Endothelial cell of umbilical vein (primary cell): ENCODE data around the gene UCN3. TPM values are rescaled to one million over a fixed set of nuclear protein-coding genes. Genes with fewer than 3 reads are reported as not detected.

Experiments used
- BruUV-seq: library from RNA; stranded (reverse); fragments of 400-500 nt; replicated peaks from 2 replicates; lab custom pipeline; 2021; lab: Mats Ljungman, UMichigan
- CTCF ChIA-PET: fragments of 300-600, 350-600 bp; sonication (Branson Sonifier 250); formaldehyde crosslinking; loops from one replicate; lab custom pipeline; 2021; ENCODE audit warnings: antibody characterized with exemption, inconsistent platforms; lab: Charles Lee
- POLR2A ChIA-PET: fragments of 300-600, 350-600 bp; sonication (Branson Sonifier 250); formaldehyde crosslinking; loops from one replicate; lab custom pipeline; 2021; ENCODE audit warnings: antibody characterized with exemption, inconsistent platforms; lab: Charles Lee
- DNase-seq: peaks from one replicate; pipeline ENCODE4 v3.0.0-alpha.2; 2011; ENCODE audit warnings: low read depth, low spot score
- FAIRE-seq: peaks from 2 replicates; lab custom pipeline; 2011; peaks lifted over from hg19 to GRCh38; lab: Jason Lieb, UNC
- H2AFZ ChIP-seq: 2 replicates; pipeline ENCODE4 v1.6.0; 2012; ENCODE audit warnings: low read depth, low read length, control low read depth, inconsistent platforms
- H3K27ac ChIP-seq: 2 replicates; pipeline ENCODE4 v1.5.1; 2011; ENCODE audit warnings: low read depth, mild to moderate bottlenecking, control low read depth, low read length, moderate library complexity; ENCODE audit not compliant: insufficient read depth
- H3K27me3 ChIP-seq, 2 experiments: 2 replicates each; pipeline versions ENCODE4 v1.6.0 to v1.6.1; 2011; ENCODE audit warnings: low read length in 2 of 2, mixed read lengths in 1 of 2; ENCODE audit not compliant: control insufficient read depth in 2 of 2, insufficient read depth in 2 of 2
- H3K36me3 ChIP-seq, 2 experiments: 2 replicates in 1 of 2; 3 replicates in 1 of 2; pipeline ENCODE4 v1.5.1; 2011; ENCODE audit warnings: low read length in 2 of 2, mild to moderate bottlenecking in 1 of 2, moderate library complexity in 1 of 2; ENCODE audit not compliant: control insufficient read depth in 2 of 2, insufficient read depth in 2 of 2; ENCODE audit errors: extremely low read depth in 1 of 2
- H3K4me1 ChIP-seq: 3 replicates; pipeline ENCODE4 v1.5.1; 2011; ENCODE audit warnings: mild to moderate bottlenecking, low read length; ENCODE audit not compliant: control insufficient read depth, insufficient read depth; ENCODE audit errors: extremely low read depth
- H3K4me2 ChIP-seq: 2 replicates; pipeline ENCODE4 v1.6.1; 2011; ENCODE audit warnings: low read length, control low read depth, mixed read lengths; ENCODE audit not compliant: insufficient read depth
- H3K4me3 ChIP-seq, 3 experiments: fragments of 200-600 bp in 1 of 3; sonication (generic), shearing (Covaris generic) in 1 of 3; replicated peaks in 1 of 3; 2 replicates each; pipeline ENCODE4 v1.5.1; 2011 to 2016; ENCODE audit warnings: control low read depth in 3 of 3, low read length in 3 of 3, mild to moderate bottlenecking in 2 of 3, inconsistent platforms in 1 of 3, low read depth in 1 of 3, moderate library complexity in 1 of 3; ENCODE audit not compliant: insufficient read depth in 1 of 3
- H3K79me2 ChIP-seq: 2 replicates; pipeline ENCODE4 v1.6.0; 2012; ENCODE audit warnings: low read length, inconsistent platforms; ENCODE audit not compliant: control insufficient read depth, insufficient read depth
- H3K9ac ChIP-seq: replicated peaks from 2 replicates; pipeline ENCODE3; 2011; ENCODE audit warnings: low read length, control low read depth; ENCODE audit not compliant: insufficient read depth; ENCODE audit errors: extremely low read depth
- H3K9me1 ChIP-seq: replicated peaks from 3 replicates; pipeline ENCODE4 v1.6.0; 2011; ENCODE audit warnings: mild to moderate bottlenecking, low read length; ENCODE audit not compliant: control insufficient read depth, insufficient read depth; ENCODE audit errors: extremely low read depth
- H3K9me3 ChIP-seq: replicated peaks from 2 replicates; pipeline ENCODE4 v1.5.1; 2012; ENCODE audit warnings: low read length, inconsistent platforms; ENCODE audit not compliant: control insufficient read depth, insufficient read depth
- H4K20me1 ChIP-seq: replicated peaks from 2 replicates; pipeline ENCODE3; 2011; ENCODE audit warnings: mild to moderate bottlenecking, low read length; ENCODE audit not compliant: control insufficient read depth, insufficient read depth; ENCODE audit errors: extremely low read depth
- EZH2 ChIP-seq: IDR thresholded peaks from 2 replicates; pipeline ENCODE4 v1.6.1; 2012; ENCODE audit warnings: borderline replicate concordance, low read depth, mild to moderate bottlenecking, moderate library complexity, low read length, inconsistent platforms; ENCODE audit not compliant: severe bottlenecking
- GATA2 ChIP-seq: IDR thresholded peaks from 2 replicates; pipeline ENCODE4 v1.7.0; 2011; ENCODE audit warnings: low read depth, mild to moderate bottlenecking, moderate library complexity, mixed read lengths, low read length; ENCODE audit not compliant: insufficient read length, insufficient read depth
- MYC ChIP-seq: IDR thresholded peaks from one replicate; pipeline ENCODE4 v1.6.1; 2011; ENCODE audit warnings: mild to moderate bottlenecking, low read depth, low read length
- POLR2AphosphoS5 ChIP-seq: IDR thresholded peaks from 2 replicates; pipeline ENCODE4 v1.6.1; 2012; ENCODE audit warnings: low read depth, mild to moderate bottlenecking, control low read depth, low read length, moderate library complexity; ENCODE audit not compliant: insufficient read depth
- dilution Hi-C: fragments of 300-500 bp; cut with MboI; formaldehyde crosslinking; loops from one replicate; pipeline ENCODE4 v1.15.0; 2019; ENCODE audit warnings: low sequenced_read_pairs; ENCODE audit not compliant: extremely low pct_ligation_motif_present
- intact Hi-C: fragments of 100-400 bp; cut with micrococcal nuclease; formaldehyde crosslinking; loops from one replicate; pipeline ENCODE4 v1.10.0; 2022
- polyA plus RNA-seq, 4 experiments: library from polyadenylated mRNA; depleted of rRNA in 3 of 4; stranded (reverse) in 3 of 4; unstranded in 1 of 4; fragments of >200 nt; gene quantifications; 2 replicates each; pipeline versions ENCODE4 v1.2.1 to v1.2.3, GENCODE V29; 2011 to 2012; ENCODE audit warnings: missing spikeins in 1 of 4
- total RNA-seq: library from RNA; stranded (reverse); gene quantifications from 2 replicates; pipeline ENCODE4 v1.2.3, GENCODE V29; 2021
- TF ChIP-seq, protein P1 (sequence below), 2 donors: IDR thresholded peaks; 1 replicate in 1 of 2; 2 replicates in 1 of 2; pipeline ENCODE4 v1.5.1; 2011; ENCODE audit warnings: low read length in 2 of 2, mild to moderate bottlenecking in 2 of 2, moderate library complexity in 2 of 2, control low read depth in 1 of 2, inconsistent platforms in 1 of 2, low read depth in 1 of 2; ENCODE audit not compliant: insufficient read depth in 1 of 2; ENCODE audit errors: extremely low read depth in 1 of 2
- TF ChIP-seq, protein P2 (sequence below): IDR thresholded peaks from 2 replicates; pipeline ENCODE4 v1.6.1; 2011; ENCODE audit not compliant: insufficient read depth, insufficient read length

The UCN3 gene
- total and polyA plus RNA-seq, 2 donors (not counting 3 experiments of a cell fraction or from before 2014, with no cell fraction given): not detected

DNA sequence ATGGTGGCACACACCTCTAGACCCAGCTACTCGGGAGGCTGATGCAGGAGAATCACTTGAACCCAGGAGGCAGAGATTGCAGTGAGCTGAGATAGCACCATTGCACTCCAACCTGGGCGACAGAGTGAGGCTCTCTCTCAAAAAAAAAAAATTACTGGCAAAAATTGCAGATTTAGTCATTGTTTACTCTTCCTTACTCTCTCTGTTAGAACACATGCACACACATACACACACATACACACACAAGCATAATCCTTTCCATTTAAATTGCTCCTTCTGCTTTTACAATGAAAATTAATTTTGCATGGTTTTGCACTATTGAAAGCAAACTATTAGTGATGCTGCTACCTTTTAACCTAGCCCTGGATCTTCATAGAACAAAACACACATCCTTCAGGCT lies 15.4 kb upstream of the UCN3 start:
- Histone ChIP-seq H3K9ac (no peak overlapping the region), H3K4me3 (no peak overlapping the region), H2AFZ (no peak overlapping the region), H3K4me2 (no peak overlapping the region), H3K4me1 (no peaks in the 10 kb centered on the region), H3K9me1 (no peaks in the 10 kb centered on the region), H4K20me1 (no peaks in the 10 kb centered on the region), H3K36me3 (no peaks in the 10 kb centered on the region), H3K9me3 (no peaks in the 10 kb centered on the region), H3K27ac (no peak overlapping the region), H3K27me3 (peaks cover 0 to 2% of the 10 kb centered on the region in 2 experiments), H3K79me2 (no peaks in the 10 kb centered on the region)
- CTCF ChIA-PET: no interaction called here
- POLR2A ChIA-PET: no interaction called here
- intact Hi-C loops: no loop called here
- dilution Hi-C loops: no loop called here
- FAIRE-seq (no peak), DNase-seq (no peak)
- BruUV-seq: no TSS peak
- TF ChIP-seq, protein P1, sequence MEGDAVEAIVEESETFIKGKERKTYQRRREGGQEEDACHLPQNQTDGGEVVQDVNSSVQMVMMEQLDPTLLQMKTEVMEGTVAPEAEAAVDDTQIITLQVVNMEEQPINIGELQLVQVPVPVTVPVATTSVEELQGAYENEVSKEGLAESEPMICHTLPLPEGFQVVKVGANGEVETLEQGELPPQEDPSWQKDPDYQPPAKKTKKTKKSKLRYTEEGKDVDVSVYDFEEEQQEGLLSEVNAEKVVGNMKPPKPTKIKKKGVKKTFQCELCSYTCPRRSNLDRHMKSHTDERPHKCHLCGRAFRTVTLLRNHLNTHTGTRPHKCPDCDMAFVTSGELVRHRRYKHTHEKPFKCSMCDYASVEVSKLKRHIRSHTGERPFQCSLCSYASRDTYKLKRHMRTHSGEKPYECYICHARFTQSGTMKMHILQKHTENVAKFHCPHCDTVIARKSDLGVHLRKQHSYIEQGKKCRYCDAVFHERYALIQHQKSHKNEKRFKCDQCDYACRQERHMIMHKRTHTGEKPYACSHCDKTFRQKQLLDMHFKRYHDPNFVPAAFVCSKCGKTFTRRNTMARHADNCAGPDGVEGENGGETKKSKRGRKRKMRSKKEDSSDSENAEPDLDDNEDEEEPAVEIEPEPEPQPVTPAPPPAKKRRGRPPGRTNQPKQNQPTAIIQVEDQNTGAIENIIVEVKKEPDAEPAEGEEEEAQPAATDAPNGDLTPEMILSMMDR (IDR thresholded peaks at IDR 0.05; ENCODE audit: extremely low read depth in 1 of 2, insufficient read depth in 1 of 2, low read depth in 1 of 2, low read length in 2 of 2): no peak
- no peak for TF ChIP-seq GATA2

DNA sequence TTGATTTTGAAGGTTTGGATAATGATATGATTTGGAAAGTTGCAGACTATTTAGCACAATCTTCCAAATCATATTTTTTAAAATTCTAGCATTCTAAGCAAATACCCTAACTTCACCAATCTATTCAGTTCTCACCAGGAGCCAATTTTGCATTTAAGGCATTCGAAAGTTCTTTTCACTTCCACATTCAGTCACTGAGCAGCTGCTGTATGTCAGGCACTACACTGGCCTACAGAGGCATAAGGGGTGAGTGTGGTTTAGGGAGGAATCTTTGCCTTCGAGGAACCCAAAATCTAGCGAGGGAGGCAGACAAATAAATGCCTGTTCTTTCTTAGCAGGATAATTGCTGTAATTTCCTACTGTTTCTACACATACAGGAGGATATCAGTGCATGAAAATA lies 10.7 kb upstream of the UCN3 start:
- FAIRE-seq (no peak), DNase-seq (no peak)
- Histone ChIP-seq H3K4me3 (no peak overlapping the region), H3K9me3 (no peaks in the 10 kb centered on the region), H3K27me3 (peaks cover 0 to 15% of the 10 kb centered on the region in 2 experiments), H3K4me2 (no peak overlapping the region), H4K20me1 (no peaks in the 10 kb centered on the region), H3K9me1 (no peaks in the 10 kb centered on the region), H3K4me1 (no peaks in the 10 kb centered on the region), H3K27ac (no peak overlapping the region), H3K9ac (no peak overlapping the region), H3K79me2 (no peaks in the 10 kb centered on the region), H3K36me3 (no peaks in the 10 kb centered on the region), H2AFZ (no peak overlapping the region)
- TF ChIP-seq EZH2: no peak
- no peak for TF ChIP-seq POLR2AphosphoS5
- TF ChIP-seq GATA2: no peak
- TF ChIP-seq MYC: no peak
- TF ChIP-seq, protein P2, sequence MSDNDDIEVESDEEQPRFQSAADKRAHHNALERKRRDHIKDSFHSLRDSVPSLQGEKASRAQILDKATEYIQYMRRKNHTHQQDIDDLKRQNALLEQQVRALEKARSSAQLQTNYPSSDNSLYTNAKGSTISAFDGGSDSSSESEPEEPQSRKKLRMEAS: no peak
- dilution Hi-C loops (no loop called here), intact Hi-C loops (no loop called here)
- ChIA-PET CTCF (no interaction called here), POLR2A (no interaction called here)
- BruUV-seq: no TSS peak
